ENCODE results near the gene GMDS. TPM values are rescaled to one million over a fixed set of nuclear protein-coding genes. Genes with fewer than 3 reads are reported as not detected.

GMDS gene
- total RNA-seq, 2 experiments from 2014 or later = 13.9 to 16.4 TPM

DNA sequence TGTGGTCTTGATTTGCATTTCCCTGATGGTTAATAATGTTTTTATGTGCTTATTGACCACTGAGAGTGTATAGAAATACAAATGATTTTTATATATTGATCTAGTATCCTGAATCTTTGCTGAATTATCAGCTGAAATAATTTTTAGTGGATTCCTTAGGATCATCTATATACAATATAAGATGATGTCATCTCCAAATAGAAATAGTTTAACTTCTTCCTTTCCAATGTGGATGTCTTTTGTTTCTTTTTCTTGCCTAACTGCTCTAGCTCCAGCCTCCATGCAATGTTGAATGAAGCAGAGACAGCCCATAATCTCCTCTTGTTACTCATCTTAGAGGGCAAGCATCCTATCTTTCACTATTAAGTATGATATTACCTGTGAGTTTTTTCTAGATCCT, 226.4 kb downstream of the GMDS start:
- Mint-ChIP-seq H3K9me3 (peaks cover 13% of the 10 kb centered on the region), H3K4me3 (no peak overlapping the region), H3K27me3 (no peaks in the 10 kb centered on the region), H3K36me3 (ENCODE audit: low read depth) (peaks cover 17% of the 10 kb centered on the region), H3K27ac (no peak overlapping the region), H3K4me1 (ENCODE audit: low read depth) (peaks cover 22% of the 10 kb centered on the region)
- TF ChIP-seq, protein P1, sequence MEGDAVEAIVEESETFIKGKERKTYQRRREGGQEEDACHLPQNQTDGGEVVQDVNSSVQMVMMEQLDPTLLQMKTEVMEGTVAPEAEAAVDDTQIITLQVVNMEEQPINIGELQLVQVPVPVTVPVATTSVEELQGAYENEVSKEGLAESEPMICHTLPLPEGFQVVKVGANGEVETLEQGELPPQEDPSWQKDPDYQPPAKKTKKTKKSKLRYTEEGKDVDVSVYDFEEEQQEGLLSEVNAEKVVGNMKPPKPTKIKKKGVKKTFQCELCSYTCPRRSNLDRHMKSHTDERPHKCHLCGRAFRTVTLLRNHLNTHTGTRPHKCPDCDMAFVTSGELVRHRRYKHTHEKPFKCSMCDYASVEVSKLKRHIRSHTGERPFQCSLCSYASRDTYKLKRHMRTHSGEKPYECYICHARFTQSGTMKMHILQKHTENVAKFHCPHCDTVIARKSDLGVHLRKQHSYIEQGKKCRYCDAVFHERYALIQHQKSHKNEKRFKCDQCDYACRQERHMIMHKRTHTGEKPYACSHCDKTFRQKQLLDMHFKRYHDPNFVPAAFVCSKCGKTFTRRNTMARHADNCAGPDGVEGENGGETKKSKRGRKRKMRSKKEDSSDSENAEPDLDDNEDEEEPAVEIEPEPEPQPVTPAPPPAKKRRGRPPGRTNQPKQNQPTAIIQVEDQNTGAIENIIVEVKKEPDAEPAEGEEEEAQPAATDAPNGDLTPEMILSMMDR (IDR thresholded peaks at IDR 0.05) = no peak
- no peak for ATAC-seq (ENCODE audit: poor library complexity)
- ChIA-PET POLR2A (interaction anchor here (0.7 kb wide), 1 partner anchor 19 kb away, joined by 3 read pairs; no protein-coding TSS in a partner anchor), CTCF (no interaction called here)
- DNase-seq = no peak
- peaks cover 7 to 10% of the 10 kb centered on the region in 2 experiments for H3K9me3 ChIP-seq (ENCODE audit: control insufficient read depth in 1 of 2, insufficient read depth in 1 of 2, low read length in 2 of 2)
- H3K27me3 ChIP-seq (ENCODE audit: control insufficient read depth in 1 of 2, insufficient read depth in 2 of 2, low read length in 2 of 2) = no peaks in the 10 kb centered on the region
- H3K27ac ChIP-seq (ENCODE audit: low read depth in 1 of 2, low read length in 2 of 2) = no peak overlapping the region
- intact Hi-C loops (cut with DNase I, micrococcal nuclease) = no loop called here
- H3K36me3 ChIP-seq (ENCODE audit: insufficient read depth, low read length) = no peaks in the 10 kb centered on the region
- H3K4me3 ChIP-seq (ENCODE audit: low read length) = no peak overlapping the region
- H3K4me1 ChIP-seq (ENCODE audit: insufficient read depth, low read length) = no peaks in the 10 kb centered on the region

DNA sequence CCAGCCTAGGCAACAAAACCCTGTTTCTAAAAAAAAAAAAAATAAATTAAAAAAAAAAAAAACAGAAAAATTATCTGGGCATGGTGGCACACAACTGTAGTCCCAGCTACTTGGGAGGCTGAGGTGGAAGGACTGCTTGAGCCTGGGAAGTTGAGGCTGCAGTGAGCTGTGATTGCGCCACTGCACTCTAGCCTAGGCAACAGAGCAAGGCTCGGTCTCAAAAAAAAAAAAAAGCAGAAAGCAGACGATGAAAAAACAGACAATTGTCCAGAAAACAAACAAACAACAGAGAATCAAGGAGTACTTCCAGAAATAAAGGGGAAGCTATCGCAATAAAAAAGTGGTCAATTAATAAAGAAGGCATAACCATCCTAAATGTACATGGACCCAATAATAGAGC, 229.4 kb downstream of the GMDS start:
- peaks cover 7 to 10% of the 10 kb centered on the region in 2 experiments for H3K9me3 ChIP-seq (ENCODE audit: control insufficient read depth in 1 of 2, insufficient read depth in 1 of 2, low read length in 2 of 2)
- H3K27ac ChIP-seq (ENCODE audit: low read depth in 1 of 2, low read length in 2 of 2) = no peak overlapping the region
- ChIA-PET CTCF (no interaction called here), POLR2A (no interaction called here)
- no peak overlapping the region for H3K4me3 ChIP-seq (ENCODE audit: low read length)
- ATAC-seq (ENCODE audit: poor library complexity) (no peak), DNase-seq (no peak)
- TF ChIP-seq, protein P1 (IDR thresholded peaks at IDR 0.05) = no peak
- Mint-ChIP-seq H3K27me3 (no peaks in the 10 kb centered on the region), H3K9me3 (peaks cover 20% of the 10 kb centered on the region), H3K4me3 (no peak overlapping the region), H3K4me1 (ENCODE audit: low read depth) (peaks cover 3% of the 10 kb centered on the region), H3K27ac (no peak overlapping the region), H3K36me3 (ENCODE audit: low read depth) (peaks cover 35% of the 10 kb centered on the region)
- intact Hi-C loops (cut with DNase I, micrococcal nuclease) = no loop called here
- H3K27me3 ChIP-seq (ENCODE audit: control insufficient read depth in 1 of 2, insufficient read depth in 2 of 2, low read length in 2 of 2) = no peaks in the 10 kb centered on the region
- no peaks in the 10 kb centered on the region for H3K4me1 ChIP-seq (ENCODE audit: insufficient read depth, low read length)
- no peaks in the 10 kb centered on the region for H3K36me3 ChIP-seq (ENCODE audit: insufficient read depth, low read length)

DNA sequence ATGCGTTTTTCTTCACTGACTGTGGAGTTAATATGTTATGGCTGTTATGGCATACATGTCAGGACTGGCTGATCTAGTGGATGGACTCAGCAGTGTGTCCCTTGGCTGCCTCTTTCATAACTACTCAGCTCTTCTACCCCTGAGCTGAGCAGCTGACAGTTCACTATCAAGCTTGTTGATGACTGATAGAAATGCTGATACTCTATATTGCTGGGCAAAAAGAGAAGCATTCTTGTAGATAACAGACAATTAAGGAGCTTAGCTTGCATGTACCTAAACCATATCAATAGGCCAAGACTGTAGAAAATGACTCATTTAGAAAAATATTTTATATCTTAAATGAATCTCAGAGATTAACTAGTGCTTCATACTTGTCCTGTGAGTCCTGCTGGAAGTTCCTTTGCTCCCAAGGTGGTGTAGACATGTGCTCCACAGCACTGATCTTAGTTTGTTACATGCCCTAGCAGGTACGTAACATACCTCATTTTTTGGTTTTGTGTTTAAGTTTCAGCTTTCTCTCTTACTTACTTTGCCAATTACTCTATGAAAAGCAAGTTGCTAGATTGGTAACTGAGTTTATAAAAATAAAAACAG, 236.9 kb downstream of the GMDS start:
- no peak for DNase-seq
- TF ChIP-seq, protein P1 (IDR thresholded peaks at IDR 0.05) = no peak
- peaks cover 32% of the 10 kb centered on the region for H3K36me3 Mint-ChIP-seq (ENCODE audit: low read depth)
- H3K9me3 Mint-ChIP-seq = peaks cover 9% of the 10 kb centered on the region
- H3K27me3 ChIP-seq (ENCODE audit: control insufficient read depth in 1 of 2, insufficient read depth in 2 of 2, low read length in 2 of 2) = no peaks in the 10 kb centered on the region
- intact Hi-C loops (cut with DNase I, micrococcal nuclease) = no loop called here
- H3K27ac Mint-ChIP-seq = no peak overlapping the region
- no peak overlapping the region for H3K4me3 Mint-ChIP-seq
- CTCF ChIA-PET = no interaction called here
- no peak overlapping the region for H3K4me3 ChIP-seq (ENCODE audit: low read length)
- no peaks in the 10 kb centered on the region for H3K4me1 Mint-ChIP-seq (ENCODE audit: low read depth)
- H3K4me1 ChIP-seq (ENCODE audit: insufficient read depth, low read length) = no peaks in the 10 kb centered on the region
- no peak for ATAC-seq (ENCODE audit: poor library complexity)
- H3K27ac ChIP-seq (ENCODE audit: low read depth in 1 of 2, low read length in 2 of 2) = no peak overlapping the region
- no peaks in the 10 kb centered on the region for H3K36me3 ChIP-seq (ENCODE audit: insufficient read depth, low read length)
- POLR2A ChIA-PET = no interaction called here
- no peaks in the 10 kb centered on the region for H3K27me3 Mint-ChIP-seq
- peaks cover 3 to 6% of the 10 kb centered on the region in 2 experiments for H3K9me3 ChIP-seq (ENCODE audit: control insufficient read depth in 1 of 2, insufficient read depth in 1 of 2, low read length in 2 of 2)

All from CD4-positive, alpha-beta T cell (primary cell).